ENCODE data around the gene DYNLRB2. TPM values are rescaled to one million over a fixed set of nuclear protein-coding genes. Genes with fewer than 3 reads are reported as not detected.

The DYNLRB2 gene
- total RNA-seq, 2 experiments from 2014 or later, result 0.31 TPM; not detected in 1

- Mint-ChIP-seq H3K4me3 (no peak overlapping the region), H3K36me3 (ENCODE audit: low read depth) (peaks cover 10% of the 10 kb centered on the region), H3K4me1 (ENCODE audit: low read depth) (peaks cover 17% of the 10 kb centered on the region), H3K27me3 (no peaks in the 10 kb centered on the region), H3K9me3 (no peaks in the 10 kb centered on the region), H3K27ac (no peak overlapping the region)
- ATAC-seq (ENCODE audit: poor library complexity), result no peak
- Histone ChIP-seq H3K4me3 (ENCODE audit: low read length) (no peak overlapping the region), H3K4me1 (ENCODE audit: insufficient read depth, low read length) (peaks cover 11% of the 10 kb centered on the region), H3K27ac (ENCODE audit: low read depth in 1 of 2, low read length in 2 of 2) (no peak overlapping the region), H3K36me3 (ENCODE audit: insufficient read depth, low read length) (no peaks in the 10 kb centered on the region), H3K9me3 (ENCODE audit: control insufficient read depth in 1 of 2, insufficient read depth in 1 of 2, low read length in 2 of 2) (no peaks in the 10 kb centered on the region), H3K27me3 (ENCODE audit: control insufficient read depth in 1 of 2, insufficient read depth in 2 of 2, low read length in 2 of 2) (no peaks in the 10 kb centered on the region)
- DNase-seq, result no peak
- ChIA-PET CTCF (interaction anchor here (1.6 kb wide), 1 partner anchor 17 kb away, joined by 7 read pairs; no protein-coding TSS in a partner anchor), POLR2A (no interaction called here)
- TF ChIP-seq CTCF (IDR thresholded peaks at IDR 0.05), result no peak
- intact Hi-C loops (cut with DNase I, micrococcal nuclease), result loop anchor here in 1 of 2 experiments (5.0 to 10.0 kb wide), 4 partner anchors 259 to 902 kb away; partner anchors contain the start of genes CDYL2, CENPN, CMC2 and CMIP
Observed at GRCh38 chr16:80543162-80543561, 2.4 kb downstream of the DYNLRB2 start.

- no peak overlapping the region for H3K27ac ChIP-seq (ENCODE audit: low read depth in 1 of 2, low read length in 2 of 2)
- ChIA-PET POLR2A (no interaction called here), CTCF (no interaction called here)
- Mint-ChIP-seq H3K27me3 (no peaks in the 10 kb centered on the region), H3K9me3 (no peaks in the 10 kb centered on the region), H3K4me3 (no peak overlapping the region), H3K36me3 (ENCODE audit: low read depth) (peaks cover 10% of the 10 kb centered on the region), H3K27ac (no peak overlapping the region), H3K4me1 (ENCODE audit: low read depth) (peaks cover 17% of the 10 kb centered on the region)
- H3K27me3 ChIP-seq (ENCODE audit: control insufficient read depth in 1 of 2, insufficient read depth in 2 of 2, low read length in 2 of 2), result no peaks in the 10 kb centered on the region
- intact Hi-C loops (cut with DNase I, micrococcal nuclease), result loop anchor here in 1 of 2 experiments (5.0 to 10.0 kb wide), 4 partner anchors 258 to 900 kb away; partner anchors contain the start of genes CDYL2, CENPN, CMC2 and CMIP
- H3K4me3 ChIP-seq (ENCODE audit: low read length), result no peak overlapping the region
- H3K9me3 ChIP-seq (ENCODE audit: control insufficient read depth in 1 of 2, insufficient read depth in 1 of 2, low read length in 2 of 2), result no peaks in the 10 kb centered on the region
- ATAC-seq (ENCODE audit: poor library complexity) (no peak), DNase-seq (no peak)
- TF ChIP-seq CTCF (IDR thresholded peaks at IDR 0.05), result no peak
- H3K36me3 ChIP-seq (ENCODE audit: insufficient read depth, low read length), result no peaks in the 10 kb centered on the region
- H3K4me1 ChIP-seq (ENCODE audit: insufficient read depth, low read length), result peaks cover 11% of the 10 kb centered on the region
Observed at GRCh38 chr16:80544326-80544725, 3.5 kb downstream of the DYNLRB2 start.

GRCh38 chr16:80546249-80546648, 5.5 kb downstream of the DYNLRB2 start:
- no peak overlapping the region for H3K4me3 ChIP-seq (ENCODE audit: low read length)
- Mint-ChIP-seq H3K4me1 (ENCODE audit: low read depth) (peaks cover 2% of the 10 kb centered on the region), H3K27me3 (no peaks in the 10 kb centered on the region), H3K27ac (no peak overlapping the region), H3K4me3 (no peak overlapping the region), H3K9me3 (no peaks in the 10 kb centered on the region), H3K36me3 (ENCODE audit: low read depth) (no peaks in the 10 kb centered on the region)
- no peak overlapping the region for H3K27ac ChIP-seq (ENCODE audit: low read depth in 1 of 2, low read length in 2 of 2)
- POLR2A ChIA-PET, result no interaction called here
- H3K36me3 ChIP-seq (ENCODE audit: insufficient read depth, low read length), result no peaks in the 10 kb centered on the region
- intact Hi-C loops (cut with DNase I, micrococcal nuclease), result loop anchor here in 1 of 2 experiments (10.0 kb wide), 2 partner anchors 459 to 899 kb away; partner anchors contain the start of genes CENPN, CMC2 and CMIP
- CTCF ChIA-PET, result no interaction called here
- peaks cover under 1% of the 10 kb centered on the region for H3K4me1 ChIP-seq (ENCODE audit: insufficient read depth, low read length)
- ATAC-seq (ENCODE audit: poor library complexity) (no peak), DNase-seq (no peak)
- TF ChIP-seq CTCF (IDR thresholded peaks at IDR 0.05), result no peak
- no peaks in the 10 kb centered on the region for H3K27me3 ChIP-seq (ENCODE audit: control insufficient read depth in 1 of 2, insufficient read depth in 2 of 2, low read length in 2 of 2)
- H3K9me3 ChIP-seq (ENCODE audit: control insufficient read depth in 1 of 2, insufficient read depth in 1 of 2, low read length in 2 of 2), result no peaks in the 10 kb centered on the region
